Esophagus squamous epithelium (tissue), 4 donors: Measurements from ENCODE around the gene ST6GALNAC1.

ENCODE experiments used
- POLR2A ChIP-seq, 4 donors: fragments of 450-650 bp; IDR thresholded peaks; one replicate each; pipeline ENCODE4 v1.6.1; 2017; ENCODE audit warnings: antibody characterized with exemption in 4 of 4, mild to moderate bottlenecking in 4 of 4, moderate library complexity in 3 of 4
- TF ChIP-seq, protein P1 (sequence below), 6 experiments: fragments of 450-650 bp in 4 of 6; fragments of 200-600 bp in 2 of 6; sonication (generic) in 2 of 6; IDR thresholded peaks; one replicate each; pipeline ENCODE4 v1.5.1; 2016 to 2019; ENCODE audit warnings: antibody characterized with exemption in 6 of 6, mild to moderate bottlenecking in 4 of 6, moderate library complexity in 4 of 6

GRCh38 chr17:76626442-76626841, 17.1 kb downstream of the ST6GALNAC1 start:
- TF ChIP-seq, protein P1, sequence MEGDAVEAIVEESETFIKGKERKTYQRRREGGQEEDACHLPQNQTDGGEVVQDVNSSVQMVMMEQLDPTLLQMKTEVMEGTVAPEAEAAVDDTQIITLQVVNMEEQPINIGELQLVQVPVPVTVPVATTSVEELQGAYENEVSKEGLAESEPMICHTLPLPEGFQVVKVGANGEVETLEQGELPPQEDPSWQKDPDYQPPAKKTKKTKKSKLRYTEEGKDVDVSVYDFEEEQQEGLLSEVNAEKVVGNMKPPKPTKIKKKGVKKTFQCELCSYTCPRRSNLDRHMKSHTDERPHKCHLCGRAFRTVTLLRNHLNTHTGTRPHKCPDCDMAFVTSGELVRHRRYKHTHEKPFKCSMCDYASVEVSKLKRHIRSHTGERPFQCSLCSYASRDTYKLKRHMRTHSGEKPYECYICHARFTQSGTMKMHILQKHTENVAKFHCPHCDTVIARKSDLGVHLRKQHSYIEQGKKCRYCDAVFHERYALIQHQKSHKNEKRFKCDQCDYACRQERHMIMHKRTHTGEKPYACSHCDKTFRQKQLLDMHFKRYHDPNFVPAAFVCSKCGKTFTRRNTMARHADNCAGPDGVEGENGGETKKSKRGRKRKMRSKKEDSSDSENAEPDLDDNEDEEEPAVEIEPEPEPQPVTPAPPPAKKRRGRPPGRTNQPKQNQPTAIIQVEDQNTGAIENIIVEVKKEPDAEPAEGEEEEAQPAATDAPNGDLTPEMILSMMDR (IDR thresholded peaks at IDR 0.05): no peak
- TF ChIP-seq POLR2A (IDR thresholded peaks at IDR 0.05): no peak
